Vein endothelial cell (primary cell): ENCODE measurements around the gene CHRM5. TPM values are rescaled to one million over a fixed set of nuclear protein-coding genes. Genes with fewer than 3 reads are reported as not detected.

ENCODE experiments used
- total RNA-seq: library from RNA; depleted of rRNA; stranded (reverse); fragments of >200 nt; gene quantifications from 2 replicates; pipeline ENCODE4 v1.2.3, GENCODE V29; 2012

CHRM5 gene, protein sequence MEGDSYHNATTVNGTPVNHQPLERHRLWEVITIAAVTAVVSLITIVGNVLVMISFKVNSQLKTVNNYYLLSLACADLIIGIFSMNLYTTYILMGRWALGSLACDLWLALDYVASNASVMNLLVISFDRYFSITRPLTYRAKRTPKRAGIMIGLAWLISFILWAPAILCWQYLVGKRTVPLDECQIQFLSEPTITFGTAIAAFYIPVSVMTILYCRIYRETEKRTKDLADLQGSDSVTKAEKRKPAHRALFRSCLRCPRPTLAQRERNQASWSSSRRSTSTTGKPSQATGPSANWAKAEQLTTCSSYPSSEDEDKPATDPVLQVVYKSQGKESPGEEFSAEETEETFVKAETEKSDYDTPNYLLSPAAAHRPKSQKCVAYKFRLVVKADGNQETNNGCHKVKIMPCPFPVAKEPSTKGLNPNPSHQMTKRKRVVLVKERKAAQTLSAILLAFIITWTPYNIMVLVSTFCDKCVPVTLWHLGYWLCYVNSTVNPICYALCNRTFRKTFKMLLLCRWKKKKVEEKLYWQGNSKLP
- total RNA-seq = not detected in 2 replicates

GRCh38 chr15:33968224-33968623, at the start of gene CHRM5:
Gene CHRM5 (plus strand): TSS chr15:33968497. CDS start chr15:34062718, 94,221 bp downstream.

GRCh38 chr15:34038871-34039789, 70.8 kb downstream of the CHRM5 start, which contains the start of gene AVEN:
Gene AVEN (minus strand): TSS chr15:34039204. CDS start chr15:34039046, 158 bp downstream.

GRCh38 chr15:34101366-34102174, 133.3 kb downstream of the CHRM5 start, which contains the start of the genes EMC7 and PGBD4:
Gene EMC7 (minus strand): TSS chr15:34101862. CDS start chr15:34101839, 23 bp downstream.
Gene PGBD4 (plus strand): TSS chr15:34102083. CDS start chr15:34102532, 449 bp downstream.

Other genes with a start within 250 kb of the CHRM5 start
- gene AVEN, start 70.7 kb downstream of the CHRM5 start, total RNA-seq = 23.8 and 29.6 TPM in 2 replicates
- gene EMC7, start 133.4 kb downstream of the CHRM5 start, total RNA-seq = 30.4 and 36.0 TPM in 2 replicates
- 1.2 and 1.3 TPM in 2 replicates for gene PGBD4, start 133.6 kb downstream of the CHRM5 start, total RNA-seq
- gene KATNBL1, start 241.6 kb downstream of the CHRM5 start, total RNA-seq = 42.8 and 61.0 TPM in 2 replicates